ENCODE measurements around the gene GDPD2.

- TF ChIP-seq GATA2 (IDR thresholded peaks at IDR 0.05; ENCODE audit: low read depth, low read length) (no peak), GATA3 (IDR thresholded peaks at IDR 0.05; ENCODE audit: low read depth, low read length) (no peak)
Observed at GRCh38 chrX:70470850-70471289, 47.8 kb downstream of the GDPD2 start.
